Measurements from ENCODE around the gene TCF19. TPM values are rescaled to one million over a fixed set of nuclear protein-coding genes. Genes with fewer than 3 reads are reported as not detected.
A peak's percentile ranks its signal among the peaks of the same experiment; 100 is the strongest.

The TCF19 gene
- total RNA-seq, 1 experiment from 2014 or later: 12.7 TPM

DNA sequence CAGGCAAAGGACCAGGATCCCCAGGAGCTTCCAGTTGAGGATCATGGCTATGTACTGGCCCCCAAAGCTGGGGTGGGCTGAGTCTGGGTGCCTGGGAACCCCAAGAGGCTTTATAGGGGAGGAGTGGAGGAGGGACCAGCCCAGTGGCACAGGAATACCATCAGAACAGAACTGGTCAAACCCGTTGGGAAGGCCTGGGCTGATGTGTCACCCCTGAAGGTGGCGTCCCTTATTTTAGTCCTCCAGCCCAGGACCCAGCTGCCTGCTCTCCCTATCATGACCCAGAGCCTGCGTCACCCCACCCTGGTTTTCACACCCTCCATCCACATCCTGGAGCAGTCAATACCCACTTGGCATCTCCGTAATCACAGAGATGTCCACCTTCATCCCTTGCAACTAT lies 19.4 kb upstream of the TCF19 start, which contains the start of gene PSORS1C2:
TSS of gene PSORS1C2 (minus strand) at position 85 of the 400 bp plus-strand sequence. CDS start at position 45, 40 bp downstream.
- Mint-ChIP-seq H3K4me3 (no peak within 1 kb of the TSS), H3K9me3 (no peaks in the 10 kb centered on the region), H3K36me3 (peaks cover 12% of the 10 kb centered on the region), H3K27me3 (ENCODE audit: low read depth) (peaks cover 4% of the 10 kb centered on the region), H3K4me1 (peaks cover 46% of the 10 kb centered on the region), H3K27ac (peak within 1 kb of the TSS; percentile 57)
- CTCF ChIA-PET: interaction anchor here (0.9 to 4.2 kb wide), 12 partner anchors 8 to 228 kb away, joined by 3 to 49 read pairs (median 6); partner anchors contain the start of genes PSORS1C1 and TCF19
- POLR2A ChIA-PET: interaction anchor here (1.2 to 1.4 kb wide), 2 partner anchors 20 to 33 kb away, joined by 6 to 11 read pairs; partner anchors contain the start of gene TCF19
- TF ChIP-seq SP1 (CRISPR knock-in tag; conservative IDR thresholded peaks at IDR 0.05): no peak
- TF ChIP-seq, protein P1, sequence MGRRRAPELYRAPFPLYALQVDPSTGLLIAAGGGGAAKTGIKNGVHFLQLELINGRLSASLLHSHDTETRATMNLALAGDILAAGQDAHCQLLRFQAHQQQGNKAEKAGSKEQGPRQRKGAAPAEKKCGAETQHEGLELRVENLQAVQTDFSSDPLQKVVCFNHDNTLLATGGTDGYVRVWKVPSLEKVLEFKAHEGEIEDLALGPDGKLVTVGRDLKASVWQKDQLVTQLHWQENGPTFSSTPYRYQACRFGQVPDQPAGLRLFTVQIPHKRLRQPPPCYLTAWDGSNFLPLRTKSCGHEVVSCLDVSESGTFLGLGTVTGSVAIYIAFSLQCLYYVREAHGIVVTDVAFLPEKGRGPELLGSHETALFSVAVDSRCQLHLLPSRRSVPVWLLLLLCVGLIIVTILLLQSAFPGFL (CRISPR knock-in tag; IDR thresholded peaks at IDR 0.05; ENCODE audit: borderline replicate concordance): no peak
- TF ChIP-seq ZBTB21 (CRISPR knock-in tag; IDR thresholded peaks at IDR 0.05; ENCODE audit: borderline replicate concordance): no peak
- TF ChIP-seq NFYB (CRISPR knock-in tag; conservative IDR thresholded peaks at IDR 0.05; ENCODE audit: low read depth): no peak
- TF ChIP-seq, protein P2, sequence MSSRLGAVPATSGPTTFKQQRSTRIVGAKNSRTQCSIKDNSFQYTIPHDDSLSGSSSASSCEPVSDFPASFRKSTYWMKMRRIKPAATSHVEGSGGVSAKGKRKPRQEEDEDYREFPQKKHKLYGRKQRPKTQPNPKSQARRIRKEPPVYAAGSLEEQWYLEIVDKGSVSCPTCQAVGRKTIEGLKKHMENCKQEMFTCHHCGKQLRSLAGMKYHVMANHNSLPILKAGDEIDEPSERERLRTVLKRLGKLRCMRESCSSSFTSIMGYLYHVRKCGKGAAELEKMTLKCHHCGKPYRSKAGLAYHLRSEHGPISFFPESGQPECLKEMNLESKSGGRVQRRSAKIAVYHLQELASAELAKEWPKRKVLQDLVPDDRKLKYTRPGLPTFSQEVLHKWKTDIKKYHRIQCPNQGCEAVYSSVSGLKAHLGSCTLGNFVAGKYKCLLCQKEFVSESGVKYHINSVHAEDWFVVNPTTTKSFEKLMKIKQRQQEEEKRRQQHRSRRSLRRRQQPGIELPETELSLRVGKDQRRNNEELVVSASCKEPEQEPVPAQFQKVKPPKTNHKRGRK (CRISPR knock-in tag; IDR thresholded peaks at IDR 0.05; ENCODE audit: borderline replicate concordance): no peak
- no peak for TF ChIP-seq KAT7 (CRISPR knock-in tag; IDR thresholded peaks at IDR 0.05; ENCODE audit: borderline replicate concordance)
- TF ChIP-seq, protein P3, sequence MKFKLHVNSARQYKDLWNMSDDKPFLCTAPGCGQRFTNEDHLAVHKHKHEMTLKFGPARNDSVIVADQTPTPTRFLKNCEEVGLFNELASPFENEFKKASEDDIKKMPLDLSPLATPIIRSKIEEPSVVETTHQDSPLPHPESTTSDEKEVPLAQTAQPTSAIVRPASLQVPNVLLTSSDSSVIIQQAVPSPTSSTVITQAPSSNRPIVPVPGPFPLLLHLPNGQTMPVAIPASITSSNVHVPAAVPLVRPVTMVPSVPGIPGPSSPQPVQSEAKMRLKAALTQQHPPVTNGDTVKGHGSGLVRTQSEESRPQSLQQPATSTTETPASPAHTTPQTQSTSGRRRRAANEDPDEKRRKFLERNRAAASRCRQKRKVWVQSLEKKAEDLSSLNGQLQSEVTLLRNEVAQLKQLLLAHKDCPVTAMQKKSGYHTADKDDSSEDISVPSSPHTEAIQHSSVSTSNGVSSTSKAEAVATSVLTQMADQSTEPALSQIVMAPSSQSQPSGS (CRISPR knock-in tag; IDR thresholded peaks at IDR 0.05; ENCODE audit: borderline replicate concordance, low read depth): no peak
- no peak for TF ChIP-seq TCF7 (CRISPR knock-in tag; IDR thresholded peaks at IDR 0.05; ENCODE audit: low read depth)
- TF ChIP-seq RELA (CRISPR knock-in tag; IDR thresholded peaks at IDR 0.05; ENCODE audit: borderline replicate concordance): no peak
- no peak for TF ChIP-seq ZNF138 (CRISPR knock-in tag; conservative IDR thresholded peaks at IDR 0.05)
- TF ChIP-seq, protein P4, sequence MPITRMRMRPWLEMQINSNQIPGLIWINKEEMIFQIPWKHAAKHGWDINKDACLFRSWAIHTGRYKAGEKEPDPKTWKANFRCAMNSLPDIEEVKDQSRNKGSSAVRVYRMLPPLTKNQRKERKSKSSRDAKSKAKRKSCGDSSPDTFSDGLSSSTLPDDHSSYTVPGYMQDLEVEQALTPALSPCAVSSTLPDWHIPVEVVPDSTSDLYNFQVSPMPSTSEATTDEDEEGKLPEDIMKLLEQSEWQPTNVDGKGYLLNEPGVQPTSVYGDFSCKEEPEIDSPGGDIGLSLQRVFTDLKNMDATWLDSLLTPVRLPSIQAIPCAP (CRISPR knock-in tag; IDR thresholded peaks at IDR 0.05): no peak
- TF ChIP-seq ZNF396 (CRISPR knock-in tag; IDR thresholded peaks at IDR 0.05; ENCODE audit: borderline replicate concordance): no peak
- TF ChIP-seq ZNF416 (CRISPR knock-in tag; IDR thresholded peaks at IDR 0.05): no peak
- no peak for TF ChIP-seq FOXK1 (CRISPR knock-in tag; IDR thresholded peaks at IDR 0.05)
- TF ChIP-seq TP53 (CRISPR knock-in tag; IDR thresholded peaks at IDR 0.05): no peak
- no peak for TF ChIP-seq ESRRA (CRISPR knock-in tag; IDR thresholded peaks at IDR 0.05; ENCODE audit: borderline replicate concordance)
- TF ChIP-seq FOXP1 (CRISPR knock-in tag; IDR thresholded peaks at IDR 0.05; ENCODE audit: borderline replicate concordance): no peak
- no peak for DNase-seq (ENCODE audit: low spot score)
- ATAC-seq: no peak

DNA sequence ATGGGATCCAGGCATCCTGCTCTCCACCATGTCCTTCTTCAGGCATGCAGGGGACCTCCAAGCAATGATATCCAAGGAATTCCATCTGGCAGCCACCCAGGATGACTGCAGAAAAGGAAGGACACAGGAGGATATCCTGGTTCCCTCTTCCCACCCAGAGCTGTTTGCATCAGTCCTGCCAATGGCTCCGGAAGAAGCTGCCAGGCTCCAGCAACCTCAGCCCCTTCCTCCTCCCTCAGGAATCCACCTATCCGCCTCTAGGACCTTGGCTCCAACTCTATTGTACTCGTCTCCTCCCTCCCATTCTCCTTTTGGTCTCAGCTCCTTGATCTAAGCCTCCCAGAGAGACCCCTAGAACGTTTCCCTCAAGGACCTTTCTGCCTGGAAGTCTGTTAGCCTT lies 18.8 kb upstream of the TCF19 start:
- H3K9me3 Mint-ChIP-seq: no peaks in the 10 kb centered on the region
- no peak overlapping the region for H3K4me3 Mint-ChIP-seq
- POLR2A ChIA-PET: interaction anchor here (1.2 to 1.4 kb wide), 2 partner anchors 19 to 33 kb away, joined by 6 to 11 read pairs; partner anchors contain the start of gene TCF19
- peaks cover 46% of the 10 kb centered on the region for H3K4me1 Mint-ChIP-seq
- DNase-seq (ENCODE audit: low spot score): peak; percentile 39
- H3K27ac Mint-ChIP-seq: peak overlapping the region; percentile 57
- peaks cover 18% of the 10 kb centered on the region for H3K36me3 Mint-ChIP-seq
- CTCF ChIA-PET: interaction anchor here (0.6 to 4.2 kb wide), 12 partner anchors 9 to 227 kb away, joined by 3 to 49 read pairs (median 4); partner anchors contain the start of gene TCF19
- peak; percentile 71 for ATAC-seq
- H3K27me3 Mint-ChIP-seq (ENCODE audit: low read depth): peaks cover 4% of the 10 kb centered on the region
- TF ChIP-seq, protein P5, sequence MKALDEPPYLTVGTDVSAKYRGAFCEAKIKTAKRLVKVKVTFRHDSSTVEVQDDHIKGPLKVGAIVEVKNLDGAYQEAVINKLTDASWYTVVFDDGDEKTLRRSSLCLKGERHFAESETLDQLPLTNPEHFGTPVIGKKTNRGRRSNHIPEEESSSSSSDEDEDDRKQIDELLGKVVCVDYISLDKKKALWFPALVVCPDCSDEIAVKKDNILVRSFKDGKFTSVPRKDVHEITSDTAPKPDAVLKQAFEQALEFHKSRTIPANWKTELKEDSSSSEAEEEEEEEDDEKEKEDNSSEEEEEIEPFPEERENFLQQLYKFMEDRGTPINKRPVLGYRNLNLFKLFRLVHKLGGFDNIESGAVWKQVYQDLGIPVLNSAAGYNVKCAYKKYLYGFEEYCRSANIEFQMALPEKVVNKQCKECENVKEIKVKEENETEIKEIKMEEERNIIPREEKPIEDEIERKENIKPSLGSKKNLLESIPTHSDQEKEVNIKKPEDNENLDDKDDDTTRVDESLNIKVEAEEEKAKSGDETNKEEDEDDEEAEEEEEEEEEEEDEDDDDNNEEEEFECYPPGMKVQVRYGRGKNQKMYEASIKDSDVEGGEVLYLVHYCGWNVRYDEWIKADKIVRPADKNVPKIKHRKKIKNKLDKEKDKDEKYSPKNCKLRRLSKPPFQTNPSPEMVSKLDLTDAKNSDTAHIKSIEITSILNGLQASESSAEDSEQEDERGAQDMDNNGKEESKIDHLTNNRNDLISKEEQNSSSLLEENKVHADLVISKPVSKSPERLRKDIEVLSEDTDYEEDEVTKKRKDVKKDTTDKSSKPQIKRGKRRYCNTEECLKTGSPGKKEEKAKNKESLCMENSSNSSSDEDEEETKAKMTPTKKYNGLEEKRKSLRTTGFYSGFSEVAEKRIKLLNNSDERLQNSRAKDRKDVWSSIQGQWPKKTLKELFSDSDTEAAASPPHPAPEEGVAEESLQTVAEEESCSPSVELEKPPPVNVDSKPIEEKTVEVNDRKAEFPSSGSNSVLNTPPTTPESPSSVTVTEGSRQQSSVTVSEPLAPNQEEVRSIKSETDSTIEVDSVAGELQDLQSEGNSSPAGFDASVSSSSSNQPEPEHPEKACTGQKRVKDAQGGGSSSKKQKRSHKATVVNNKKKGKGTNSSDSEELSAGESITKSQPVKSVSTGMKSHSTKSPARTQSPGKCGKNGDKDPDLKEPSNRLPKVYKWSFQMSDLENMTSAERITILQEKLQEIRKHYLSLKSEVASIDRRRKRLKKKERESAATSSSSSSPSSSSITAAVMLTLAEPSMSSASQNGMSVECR (CRISPR knock-in tag; IDR thresholded peaks at IDR 0.05; ENCODE audit: borderline replicate concordance): no peak
- TF ChIP-seq, protein P6, sequence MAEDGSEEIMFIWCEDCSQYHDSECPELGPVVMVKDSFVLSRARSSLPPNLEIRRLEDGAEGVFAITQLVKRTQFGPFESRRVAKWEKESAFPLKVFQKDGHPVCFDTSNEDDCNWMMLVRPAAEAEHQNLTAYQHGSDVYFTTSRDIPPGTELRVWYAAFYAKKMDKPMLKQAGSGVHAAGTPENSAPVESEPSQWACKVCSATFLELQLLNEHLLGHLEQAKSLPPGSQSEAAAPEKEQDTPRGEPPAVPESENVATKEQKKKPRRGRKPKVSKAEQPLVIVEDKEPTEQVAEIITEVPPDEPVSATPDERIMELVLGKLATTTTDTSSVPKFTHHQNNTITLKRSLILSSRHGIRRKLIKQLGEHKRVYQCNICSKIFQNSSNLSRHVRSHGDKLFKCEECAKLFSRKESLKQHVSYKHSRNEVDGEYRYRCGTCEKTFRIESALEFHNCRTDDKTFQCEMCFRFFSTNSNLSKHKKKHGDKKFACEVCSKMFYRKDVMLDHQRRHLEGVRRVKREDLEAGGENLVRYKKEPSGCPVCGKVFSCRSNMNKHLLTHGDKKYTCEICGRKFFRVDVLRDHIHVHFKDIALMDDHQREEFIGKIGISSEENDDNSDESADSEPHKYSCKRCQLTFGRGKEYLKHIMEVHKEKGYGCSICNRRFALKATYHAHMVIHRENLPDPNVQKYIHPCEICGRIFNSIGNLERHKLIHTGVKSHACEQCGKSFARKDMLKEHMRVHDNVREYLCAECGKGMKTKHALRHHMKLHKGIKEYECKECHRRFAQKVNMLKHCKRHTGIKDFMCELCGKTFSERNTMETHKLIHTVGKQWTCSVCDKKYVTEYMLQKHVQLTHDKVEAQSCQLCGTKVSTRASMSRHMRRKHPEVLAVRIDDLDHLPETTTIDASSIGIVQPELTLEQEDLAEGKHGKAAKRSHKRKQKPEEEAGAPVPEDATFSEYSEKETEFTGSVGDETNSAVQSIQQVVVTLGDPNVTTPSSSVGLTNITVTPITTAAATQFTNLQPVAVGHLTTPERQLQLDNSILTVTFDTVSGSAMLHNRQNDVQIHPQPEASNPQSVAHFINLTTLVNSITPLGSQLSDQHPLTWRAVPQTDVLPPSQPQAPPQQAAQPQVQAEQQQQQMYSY (CRISPR knock-in tag; IDR thresholded peaks at IDR 0.05): 0 out of 2 replicates have a peak, but pooled peaks have one; percentile 17

Data from WTC11 (cell line).